Caco-2 (cell line): ENCODE measurements around the gene FHOD3. TPM values are rescaled to one million over a fixed set of nuclear protein-coding genes. Genes with fewer than 3 reads are reported as not detected.

Source experiments
- BruUV-seq: library from RNA; stranded (reverse); fragments of 400-500 nt; replicated peaks from 2 replicates; lab custom pipeline; 2021; lab: Mats Ljungman, UMichigan
- CTCF ChIA-PET: fragments of 300-600 bp; sonication (Branson Sonifier 250); formaldehyde crosslinking; loops from one replicate; lab custom pipeline; 2022; ENCODE audit warnings: antibody characterized with exemption; lab: Charles Lee
- POLR2A ChIA-PET: fragments of 300-600 bp; sonication (Branson Sonifier 250); formaldehyde crosslinking; loops from one replicate; lab custom pipeline; 2022; ENCODE audit warnings: antibody characterized with exemption; lab: Charles Lee
- DNase-seq, 2 experiments: peaks; one replicate each; pipeline versions ENCODE4 v3.0.0 to v3.0.0-alpha.2; 2020 to 2022
- H3K27me3 ChIP-seq: replicated peaks from 2 replicates; pipeline ENCODE4 v1.6.0; 2011; ENCODE audit warnings: low read length; ENCODE audit not compliant: control insufficient read depth, insufficient read depth
- H3K36me3 ChIP-seq: 2 replicates; pipeline ENCODE4 v1.5.1; 2011; ENCODE audit warnings: low read length; ENCODE audit not compliant: control insufficient read depth, insufficient read depth
- H3K4me1 ChIP-seq: fragments of 250-450 bp; sonication (Bioruptor Pico); 2 replicates; pipeline ENCODE4 v1.5.1; 2020; ENCODE audit warnings: mild to moderate bottlenecking
- H3K4me3 ChIP-seq: 2 replicates; pipeline ENCODE4 v1.5.1; 2011; ENCODE audit warnings: low read depth, mild to moderate bottlenecking, control low read depth, low read length
- H3K9me3 ChIP-seq: fragments of 250-450 bp; sonication (Bioruptor Pico); 2 replicates; pipeline ENCODE4 v1.5.1; 2020; ENCODE audit warnings: mild to moderate bottlenecking, moderate library complexity
- H3K27ac Mint-ChIP-seq: one replicate; pipeline ENCODE4 v1.8.0; 2022; ENCODE audit warnings: mixed read lengths; ENCODE audit not compliant: unreplicated experiment
- H3K27me3 Mint-ChIP-seq: one replicate; pipeline ENCODE4 v1.8.0; 2022; ENCODE audit warnings: mixed read lengths; ENCODE audit not compliant: insufficient read depth, unreplicated experiment
- H3K36me3 Mint-ChIP-seq: one replicate; pipeline ENCODE4 v1.8.0; 2022; ENCODE audit warnings: mild to moderate bottlenecking, mixed read lengths; ENCODE audit not compliant: insufficient read depth, unreplicated experiment
- H3K4me1 Mint-ChIP-seq: one replicate; pipeline ENCODE4 v1.8.0; 2022; ENCODE audit warnings: low read depth, mixed read lengths; ENCODE audit not compliant: unreplicated experiment
- H3K4me3 Mint-ChIP-seq: one replicate; pipeline ENCODE4 v1.8.0; 2022; ENCODE audit warnings: mild to moderate bottlenecking, moderate library complexity, mixed read lengths; ENCODE audit not compliant: unreplicated experiment
- H3K9me3 Mint-ChIP-seq: one replicate; pipeline ENCODE4 v1.8.0; 2022; ENCODE audit warnings: mixed read lengths; ENCODE audit not compliant: unreplicated experiment
- intact Hi-C: fragments of 100-400 bp; cut with micrococcal nuclease; formaldehyde crosslinking; loops from one replicate; pipeline ENCODE4 v1.10.0; 2022; ENCODE audit not compliant: unreplicated experiment
- total RNA-seq: library from RNA; stranded (reverse); gene quantifications from 2 replicates; pipeline ENCODE4 v1.2.3, GENCODE V29; 2022
- TF ChIP-seq, protein P1 (sequence below), 2 experiments: fragments of 200-600 bp in 1 of 2; IDR thresholded peaks; 1 replicate in 1 of 2; 2 replicates in 1 of 2; pipeline versions ENCODE4 v1.5.1 to v1.8.0; 2011 to 2022; ENCODE audit warnings: antibody characterized with exemption in 1 of 2, control low read depth in 1 of 2, inconsistent platforms in 1 of 2, low read depth in 1 of 2, low read length in 1 of 2, mild to moderate bottlenecking in 1 of 2, moderate library complexity in 1 of 2; ENCODE audit not compliant: insufficient read depth in 1 of 2, severe bottlenecking in 1 of 2, unreplicated experiment in 1 of 2

Gene FHOD3
- total RNA-seq, 1 experiment from 2014 or later: not detected

DNA sequence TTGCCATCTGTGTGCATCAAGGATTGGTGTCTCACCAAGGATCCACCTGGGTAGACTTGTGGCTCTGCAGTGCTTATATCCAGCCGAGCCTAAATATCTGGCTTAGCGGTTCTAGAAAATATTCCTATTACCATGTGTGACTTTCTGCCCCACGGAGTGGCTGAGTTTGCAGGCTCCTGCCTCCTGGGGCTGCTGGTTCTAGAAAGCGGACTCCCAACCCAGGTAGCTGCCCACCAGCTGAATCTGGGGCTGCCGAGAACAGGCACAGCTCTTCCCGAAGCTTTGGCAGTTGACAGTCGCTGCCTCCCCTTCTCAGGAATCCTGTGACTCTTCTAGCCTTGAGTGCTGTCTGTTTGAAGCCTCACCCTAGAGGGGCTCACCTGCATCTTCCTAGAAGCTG, 426.7 kb downstream of the FHOD3 start:
- no peak for DNase-seq
- POLR2A ChIA-PET: no interaction called here
- no TSS peak for BruUV-seq
- Mint-ChIP-seq H3K4me1 (no peaks in the 10 kb centered on the region), H3K9me3 (no peaks in the 10 kb centered on the region), H3K27ac (no peak overlapping the region), H3K4me3 (no peak overlapping the region), H3K27me3 (peaks cover 13% of the 10 kb centered on the region), H3K36me3 (no peaks in the 10 kb centered on the region)
- TF ChIP-seq, protein P1, sequence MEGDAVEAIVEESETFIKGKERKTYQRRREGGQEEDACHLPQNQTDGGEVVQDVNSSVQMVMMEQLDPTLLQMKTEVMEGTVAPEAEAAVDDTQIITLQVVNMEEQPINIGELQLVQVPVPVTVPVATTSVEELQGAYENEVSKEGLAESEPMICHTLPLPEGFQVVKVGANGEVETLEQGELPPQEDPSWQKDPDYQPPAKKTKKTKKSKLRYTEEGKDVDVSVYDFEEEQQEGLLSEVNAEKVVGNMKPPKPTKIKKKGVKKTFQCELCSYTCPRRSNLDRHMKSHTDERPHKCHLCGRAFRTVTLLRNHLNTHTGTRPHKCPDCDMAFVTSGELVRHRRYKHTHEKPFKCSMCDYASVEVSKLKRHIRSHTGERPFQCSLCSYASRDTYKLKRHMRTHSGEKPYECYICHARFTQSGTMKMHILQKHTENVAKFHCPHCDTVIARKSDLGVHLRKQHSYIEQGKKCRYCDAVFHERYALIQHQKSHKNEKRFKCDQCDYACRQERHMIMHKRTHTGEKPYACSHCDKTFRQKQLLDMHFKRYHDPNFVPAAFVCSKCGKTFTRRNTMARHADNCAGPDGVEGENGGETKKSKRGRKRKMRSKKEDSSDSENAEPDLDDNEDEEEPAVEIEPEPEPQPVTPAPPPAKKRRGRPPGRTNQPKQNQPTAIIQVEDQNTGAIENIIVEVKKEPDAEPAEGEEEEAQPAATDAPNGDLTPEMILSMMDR (IDR thresholded peaks at IDR 0.05; ENCODE audit: insufficient read depth in 1 of 2, low read depth in 1 of 2, low read length in 1 of 2, severe bottlenecking in 1 of 2, unreplicated experiment in 1 of 2): no peak
- Histone ChIP-seq H3K27me3 (no peaks in the 10 kb centered on the region), H3K9me3 (no peaks in the 10 kb centered on the region), H3K4me3 (no peak overlapping the region), H3K36me3 (no peaks in the 10 kb centered on the region), H3K4me1 (no peaks in the 10 kb centered on the region)
- CTCF ChIA-PET: no interaction called here
- intact Hi-C loops: no loop called here

GRCh38 chr18:36724591-36725001, 427.1 kb downstream of the FHOD3 start:
- TF ChIP-seq, protein P1 (IDR thresholded peaks at IDR 0.05; ENCODE audit: insufficient read depth in 1 of 2, low read depth in 1 of 2, low read length in 1 of 2, severe bottlenecking in 1 of 2, unreplicated experiment in 1 of 2): no peak
- Mint-ChIP-seq H3K36me3 (no peaks in the 10 kb centered on the region), H3K4me3 (no peak overlapping the region), H3K27ac (no peak overlapping the region), H3K9me3 (no peaks in the 10 kb centered on the region), H3K4me1 (no peaks in the 10 kb centered on the region), H3K27me3 (peaks cover 13% of the 10 kb centered on the region)
- ChIA-PET POLR2A (no interaction called here), CTCF (no interaction called here)
- intact Hi-C loops: no loop called here
- Histone ChIP-seq H3K4me1 (no peaks in the 10 kb centered on the region), H3K27me3 (no peaks in the 10 kb centered on the region), H3K9me3 (no peaks in the 10 kb centered on the region), H3K36me3 (no peaks in the 10 kb centered on the region), H3K4me3 (no peak overlapping the region)
- no TSS peak for BruUV-seq
- DNase-seq: no peak

DNA sequence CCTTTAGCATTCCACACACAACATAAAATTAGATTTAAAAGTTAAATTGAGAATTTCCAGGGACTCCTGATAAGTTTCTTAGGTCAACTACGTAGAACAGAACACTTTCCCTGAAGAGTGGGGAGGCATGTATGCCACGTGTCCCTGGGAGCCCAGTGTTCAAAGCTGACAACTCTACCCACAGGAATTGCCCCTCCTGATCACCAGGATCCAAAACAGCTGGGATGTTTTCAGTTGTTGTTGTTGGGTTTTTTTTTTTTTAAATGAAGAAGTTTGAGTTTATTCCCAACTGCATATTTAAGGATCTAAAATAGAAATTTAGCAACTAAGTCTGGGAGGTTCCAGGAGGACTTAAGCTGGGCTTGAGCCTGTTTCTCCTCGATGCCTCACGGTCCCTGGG, 430.8 kb downstream of the FHOD3 start:
- H3K4me3 Mint-ChIP-seq: no peak overlapping the region
- Histone ChIP-seq H3K4me3 (no peak overlapping the region), H3K36me3 (no peaks in the 10 kb centered on the region), H3K9me3 (no peaks in the 10 kb centered on the region), H3K4me1 (no peaks in the 10 kb centered on the region), H3K27me3 (no peaks in the 10 kb centered on the region)
- TF ChIP-seq, protein P1 (IDR thresholded peaks at IDR 0.05; ENCODE audit: insufficient read depth in 1 of 2, low read depth in 1 of 2, low read length in 1 of 2, severe bottlenecking in 1 of 2, unreplicated experiment in 1 of 2): no peak
- POLR2A ChIA-PET: no interaction called here
- DNase-seq: no peak
- H3K9me3 Mint-ChIP-seq: no peaks in the 10 kb centered on the region
- CTCF ChIA-PET: no interaction called here
- no peaks in the 10 kb centered on the region for H3K36me3 Mint-ChIP-seq
- BruUV-seq: no TSS peak
- H3K27ac Mint-ChIP-seq: no peak overlapping the region
- intact Hi-C loops: no loop called here
- H3K27me3 Mint-ChIP-seq: peaks cover 5% of the 10 kb centered on the region
- no peaks in the 10 kb centered on the region for H3K4me1 Mint-ChIP-seq
